B cell (primary cell): Measurements from ENCODE around the gene TTC13. TPM values are rescaled to one million over a fixed set of nuclear protein-coding genes. Genes with fewer than 3 reads are reported as not detected.

Experiments used
- ATAC-seq: fragments of 200-7000 bp; cut with Tn5 transposase; one replicate; pipeline ENCODE4 v1.10.0; 2021; ENCODE audit warnings: low read depth, mild to moderate bottlenecking, moderate number of reproducible peaks, moderate library complexity
- CTCF ChIA-PET: fragments of 350-600 bp; sonication (Branson Sonifier 250); formaldehyde crosslinking; loops from one replicate; lab custom pipeline; 2021; ENCODE audit warnings: antibody characterized with exemption, inconsistent platforms; lab: Charles Lee
- POLR2A ChIA-PET: fragments of 350-600 bp; sonication (Branson Sonifier 250); formaldehyde crosslinking; loops from one replicate; lab custom pipeline; 2021; ENCODE audit warnings: antibody characterized with exemption; lab: Charles Lee
- DNase-seq: peaks from one replicate; pipeline ENCODE4 v3.0.0; 2013
- H2AFZ ChIP-seq: 2 replicates; pipeline ENCODE4 v1.6.1; 2012; ENCODE audit warnings: mild to moderate bottlenecking, low read depth, low read length; ENCODE audit not compliant: insufficient read depth, poor library complexity, severe bottlenecking
- H3K27ac ChIP-seq, 2 donors: 1 replicate in 1 of 2; 2 replicates in 1 of 2; pipeline ENCODE4 v1.5.1; 2012 to 2013; ENCODE audit warnings: low read length in 2 of 2, mild to moderate bottlenecking in 2 of 2, moderate library complexity in 1 of 2
- H3K27me3 ChIP-seq, 4 experiments: fragments of 200-600 bp in 1 of 4; sonication (generic) in 1 of 4; replicated peaks in 1 of 4; 1 replicate in 2 of 4; 2 replicates in 2 of 4; pipeline versions ENCODE4 v1.6.1 to v1.7.0; 2013 to 2016; ENCODE audit warnings: low read length in 3 of 4, mild to moderate bottlenecking in 2 of 4, mixed read lengths in 1 of 4, moderate library complexity in 1 of 4; ENCODE audit not compliant: insufficient read depth in 4 of 4, control insufficient read depth in 3 of 4; ENCODE audit errors: control extremely low read depth in 1 of 4
- H3K36me3 ChIP-seq, 2 experiments: replicated peaks in 1 of 2; 1 replicate in 1 of 2; 2 replicates in 1 of 2; pipeline versions ENCODE4 v1.6.1 to v1.7.1; 2013; ENCODE audit warnings: low read length in 1 of 2; ENCODE audit not compliant: insufficient read depth in 2 of 2, control insufficient read depth in 1 of 2; ENCODE audit errors: control extremely low read depth in 1 of 2, extremely low read depth in 1 of 2
- H3K4me1 ChIP-seq, 2 donors: fragments of 200-600 bp in 1 of 2; sonication (generic) in 1 of 2; 1 replicate in 1 of 2; 2 replicates in 1 of 2; pipeline versions ENCODE4 v1.5.1 to v1.6.1; 2013 to 2017; ENCODE audit warnings: low read length in 2 of 2; ENCODE audit not compliant: control insufficient read depth in 2 of 2, insufficient read depth in 2 of 2
- H3K4me2 ChIP-seq: replicated peaks from 2 replicates; pipeline ENCODE3; 2012; ENCODE audit warnings: mild to moderate bottlenecking, low read depth, low read length; ENCODE audit not compliant: poor library complexity, severe bottlenecking
- H3K4me3 ChIP-seq, 5 experiments: fragments of 200-600 bp in 1 of 5; sonication (generic) in 1 of 5; 1 replicate in 3 of 5; 2 replicates in 2 of 5; pipeline versions ENCODE4 v1.5.1 to v1.7.0; 2011 to 2016; ENCODE audit warnings: low read length in 4 of 5, mild to moderate bottlenecking in 4 of 5, low read depth in 2 of 5, control low read depth in 1 of 5, moderate library complexity in 1 of 5; ENCODE audit not compliant: insufficient read depth in 1 of 5; ENCODE audit errors: control extremely low read depth in 1 of 5, extremely low read depth in 1 of 5
- H3K79me2 ChIP-seq: fragments of 200-600 bp; sonication (generic); one replicate; pipeline ENCODE4 v1.6.0; 2016; ENCODE audit warnings: low read length; ENCODE audit not compliant: control insufficient read depth, insufficient read depth
- H3K9ac ChIP-seq: fragments of 200-600 bp; sonication (generic); 2 replicates; pipeline ENCODE4 v1.6.1; 2017; ENCODE audit warnings: mild to moderate bottlenecking, low read length, moderate library complexity
- H3K9me3 ChIP-seq, 3 donors: one replicate each; pipeline versions ENCODE4 v1.6.1 to v1.7.1; 2013; ENCODE audit warnings: low read length in 2 of 3; ENCODE audit not compliant: control insufficient read depth in 2 of 3, insufficient read depth in 1 of 3; ENCODE audit errors: control extremely low read depth in 1 of 3
- H4K20me1 ChIP-seq: 2 replicates; pipeline ENCODE4 v1.6.0; 2012; ENCODE audit warnings: mild to moderate bottlenecking, low read length; ENCODE audit not compliant: insufficient read depth, control insufficient read depth, poor library complexity, severe bottlenecking
- H3K27ac Mint-ChIP-seq: one replicate; pipeline ENCODE4 v1.8.0; 2021; ENCODE audit warnings: mixed read lengths
- H3K27me3 Mint-ChIP-seq: one replicate; pipeline ENCODE4 v1.8.0; 2021; ENCODE audit warnings: mixed read lengths
- H3K4me1 Mint-ChIP-seq: one replicate; pipeline ENCODE4 v1.8.0; 2021; ENCODE audit warnings: mixed read lengths
- H3K4me3 Mint-ChIP-seq: one replicate; pipeline ENCODE4 v1.8.0; 2021; ENCODE audit warnings: mixed read lengths
- H3K9me3 Mint-ChIP-seq: one replicate; pipeline ENCODE4 v1.8.0; 2022; ENCODE audit warnings: mixed read lengths; ENCODE audit not compliant: insufficient read depth
- EZH2 ChIP-seq: IDR thresholded peaks from 2 replicates; pipeline ENCODE4 v1.6.1; 2012; ENCODE audit warnings: borderline replicate concordance, low read depth, mild to moderate bottlenecking, moderate library complexity, low read length; ENCODE audit not compliant: insufficient read depth, poor library complexity, severe bottlenecking
- WGBS: methylation state at CpG from one replicate; pipeline ENCODE4 v1.1.5; 2013; ENCODE audit warnings: missing lambda C conversion rate; ENCODE audit not compliant: insufficient coverage; 5-methylcytosine and 5-hydroxymethylcytosine counted together
- intact Hi-C: fragments of 100-400 bp; cut with micrococcal nuclease; formaldehyde crosslinking; loops from one replicate; pipeline ENCODE4 v1.10.0; 2022
- polyA plus RNA-seq: library from polyadenylated mRNA; depleted of rRNA; stranded (reverse); fragments of >200 nt; gene quantifications from 2 replicates; pipeline ENCODE4 v1.2.3, GENCODE V29; 2012
- total RNA-seq, 2 donors: library from RNA; stranded (reverse); fragments of 120-200 nt in 1 of 2; gene quantifications; 1 replicate in 1 of 2; 2 replicates in 1 of 2; pipeline versions ENCODE4 v1.2.3 to v1.2.4, GENCODE V29; 2013 to 2022
- TF ChIP-seq, protein P1 (sequence below): fragments of 200-600 bp; IDR thresholded peaks from one replicate; pipeline ENCODE4 v1.8.0; 2022; ENCODE audit warnings: antibody characterized with exemption, mild to moderate bottlenecking

Gene TTC13
- total and polyA plus RNA-seq, 2 donors (not counting 1 experiment from before 2014, with no cell fraction given): 33.9 to 55.0 TPM

DNA sequence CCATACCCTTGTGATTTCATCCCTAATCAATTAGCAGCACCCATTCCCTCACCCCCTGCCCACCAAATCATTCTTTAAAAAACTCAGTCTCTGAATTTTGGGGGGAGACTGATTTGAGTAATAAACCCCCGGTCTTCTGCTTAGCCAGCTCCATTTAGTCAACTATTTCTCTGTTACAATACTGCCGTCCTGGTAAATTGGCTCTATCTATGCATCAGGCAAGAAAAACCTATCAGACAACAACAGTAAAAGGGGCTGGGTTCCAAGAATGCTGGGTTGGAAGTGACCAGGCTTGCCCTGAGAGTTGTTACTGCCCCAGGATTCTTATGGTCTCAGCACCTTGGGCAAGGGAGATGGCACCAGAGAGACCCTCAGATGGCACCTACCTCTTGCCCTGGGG is 94.0 kb downstream of the TTC13 start:
- no peak overlapping the region for H2AFZ ChIP-seq
- DNase-seq: no peak
- Mint-ChIP-seq H3K27ac (no peak overlapping the region), H3K27me3 (peaks cover 60% of the 10 kb centered on the region), H3K4me1 (no peaks in the 10 kb centered on the region), H3K9me3 (no peaks in the 10 kb centered on the region), H3K4me3 (no peak overlapping the region)
- no peaks in the 10 kb centered on the region for H3K4me1 ChIP-seq
- no peak overlapping the region for H3K9ac ChIP-seq
- WGBS: no CpG with 5 or more reads among the region's 2 CpGs
- TF ChIP-seq, protein P1, sequence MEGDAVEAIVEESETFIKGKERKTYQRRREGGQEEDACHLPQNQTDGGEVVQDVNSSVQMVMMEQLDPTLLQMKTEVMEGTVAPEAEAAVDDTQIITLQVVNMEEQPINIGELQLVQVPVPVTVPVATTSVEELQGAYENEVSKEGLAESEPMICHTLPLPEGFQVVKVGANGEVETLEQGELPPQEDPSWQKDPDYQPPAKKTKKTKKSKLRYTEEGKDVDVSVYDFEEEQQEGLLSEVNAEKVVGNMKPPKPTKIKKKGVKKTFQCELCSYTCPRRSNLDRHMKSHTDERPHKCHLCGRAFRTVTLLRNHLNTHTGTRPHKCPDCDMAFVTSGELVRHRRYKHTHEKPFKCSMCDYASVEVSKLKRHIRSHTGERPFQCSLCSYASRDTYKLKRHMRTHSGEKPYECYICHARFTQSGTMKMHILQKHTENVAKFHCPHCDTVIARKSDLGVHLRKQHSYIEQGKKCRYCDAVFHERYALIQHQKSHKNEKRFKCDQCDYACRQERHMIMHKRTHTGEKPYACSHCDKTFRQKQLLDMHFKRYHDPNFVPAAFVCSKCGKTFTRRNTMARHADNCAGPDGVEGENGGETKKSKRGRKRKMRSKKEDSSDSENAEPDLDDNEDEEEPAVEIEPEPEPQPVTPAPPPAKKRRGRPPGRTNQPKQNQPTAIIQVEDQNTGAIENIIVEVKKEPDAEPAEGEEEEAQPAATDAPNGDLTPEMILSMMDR: no peak
- TF ChIP-seq EZH2: no peak
- ATAC-seq: no peak
- no peaks in the 10 kb centered on the region for H4K20me1 ChIP-seq
- peaks cover 0 to 26% (median 11%) of the 10 kb centered on the region in 4 experiments for H3K27me3 ChIP-seq
- H3K79me2 ChIP-seq: no peaks in the 10 kb centered on the region
- intact Hi-C loops: no loop called here
- H3K9me3 ChIP-seq: peaks cover 0 to 13% (median 0%) of the 10 kb centered on the region in 3 donors
- H3K4me3 ChIP-seq: no peak overlapping the region
- no peak overlapping the region for H3K4me2 ChIP-seq
- no peak overlapping the region for H3K27ac ChIP-seq
- CTCF ChIA-PET: no interaction called here
- H3K36me3 ChIP-seq: no peaks in the 10 kb centered on the region
- POLR2A ChIA-PET: no interaction called here

DNA sequence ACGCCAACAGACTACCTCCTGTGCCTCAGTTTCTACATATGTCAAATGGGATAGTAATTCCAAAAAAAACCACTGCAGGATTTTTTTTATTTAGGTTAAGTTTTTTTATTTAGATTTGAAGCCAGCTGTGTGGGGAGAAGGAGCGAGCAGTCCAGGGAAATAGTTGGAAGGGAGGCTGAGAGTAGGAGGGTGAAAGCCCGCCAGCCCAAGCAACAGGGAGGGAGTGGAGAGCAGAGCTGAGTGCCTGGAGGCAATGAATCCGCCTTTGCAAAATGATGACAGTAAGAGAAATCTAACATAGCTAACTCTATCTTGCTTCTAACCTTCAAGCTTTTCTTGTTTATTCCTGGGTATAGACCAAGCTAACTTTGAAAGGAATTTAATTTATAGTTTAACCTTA is 94.7 kb downstream of the TTC13 start:
- TF ChIP-seq EZH2: no peak
- TF ChIP-seq, protein P1: no peak
- CTCF ChIA-PET: no interaction called here
- WGBS: 100% methylated on average over 1 of the region's 4 CpGs

More for the DNA sequence above, 94.7 kb downstream of the TTC13 start:
- Histone ChIP-seq H3K4me3 (no peak overlapping the region), H2AFZ (no peak overlapping the region), H3K79me2 (no peaks in the 10 kb centered on the region), H3K27me3 (peaks cover 0 to 26% (median 12%) of the 10 kb centered on the region in 4 experiments), H3K4me1 (no peaks in the 10 kb centered on the region), H3K27ac (no peak overlapping the region), H3K9ac (no peak overlapping the region), H3K9me3 (peaks cover 0 to 13% (median 0%) of the 10 kb centered on the region in 3 donors), H3K36me3 (no peaks in the 10 kb centered on the region), H3K4me2 (no peak overlapping the region), H4K20me1 (no peaks in the 10 kb centered on the region)
- POLR2A ChIA-PET: no interaction called here
- ATAC-seq (no peak), DNase-seq (no peak)
- intact Hi-C loops: no loop called here
- Mint-ChIP-seq H3K9me3 (no peaks in the 10 kb centered on the region), H3K27me3 (peaks cover 57% of the 10 kb centered on the region), H3K4me1 (no peaks in the 10 kb centered on the region), H3K4me3 (no peak overlapping the region), H3K27ac (no peak overlapping the region)
